B cell (primary cell): ENCODE results near the gene KIAA0319L. TPM values are rescaled to one million over a fixed set of nuclear protein-coding genes. Genes with fewer than 3 reads are reported as not detected.

ENCODE experiments used
- ATAC-seq: fragments of 200-7000 bp; cut with Tn5 transposase; one replicate; pipeline ENCODE4 v1.10.0; 2021; ENCODE audit warnings: low read depth, mild to moderate bottlenecking, moderate number of reproducible peaks, moderate library complexity
- CTCF ChIA-PET: fragments of 350-600 bp; sonication (Branson Sonifier 250); formaldehyde crosslinking; loops from one replicate; lab custom pipeline; 2021; ENCODE audit warnings: antibody characterized with exemption, inconsistent platforms; lab: Charles Lee
- POLR2A ChIA-PET: fragments of 350-600 bp; sonication (Branson Sonifier 250); formaldehyde crosslinking; loops from one replicate; lab custom pipeline; 2021; ENCODE audit warnings: antibody characterized with exemption; lab: Charles Lee
- DNase-seq: peaks from one replicate; pipeline ENCODE4 v3.0.0; 2013
- H2AFZ ChIP-seq: 2 replicates; pipeline ENCODE4 v1.6.1; 2012; ENCODE audit warnings: mild to moderate bottlenecking, low read depth, low read length; ENCODE audit not compliant: insufficient read depth, poor library complexity, severe bottlenecking
- H3K27ac ChIP-seq, 2 donors: 1 replicate in 1 of 2; 2 replicates in 1 of 2; pipeline ENCODE4 v1.5.1; 2012 to 2013; ENCODE audit warnings: low read length in 2 of 2, mild to moderate bottlenecking in 2 of 2, moderate library complexity in 1 of 2
- H3K27me3 ChIP-seq, 4 experiments: fragments of 200-600 bp in 1 of 4; sonication (generic) in 1 of 4; replicated peaks in 1 of 4; 1 replicate in 2 of 4; 2 replicates in 2 of 4; pipeline versions ENCODE4 v1.6.1 to v1.7.0; 2013 to 2016; ENCODE audit warnings: low read length in 3 of 4, mild to moderate bottlenecking in 2 of 4, mixed read lengths in 1 of 4, moderate library complexity in 1 of 4; ENCODE audit not compliant: insufficient read depth in 4 of 4, control insufficient read depth in 3 of 4; ENCODE audit errors: control extremely low read depth in 1 of 4
- H3K36me3 ChIP-seq, 2 experiments: replicated peaks in 1 of 2; 1 replicate in 1 of 2; 2 replicates in 1 of 2; pipeline versions ENCODE4 v1.6.1 to v1.7.1; 2013; ENCODE audit warnings: low read length in 1 of 2; ENCODE audit not compliant: insufficient read depth in 2 of 2, control insufficient read depth in 1 of 2; ENCODE audit errors: control extremely low read depth in 1 of 2, extremely low read depth in 1 of 2
- H3K4me1 ChIP-seq, 2 donors: fragments of 200-600 bp in 1 of 2; sonication (generic) in 1 of 2; 1 replicate in 1 of 2; 2 replicates in 1 of 2; pipeline versions ENCODE4 v1.5.1 to v1.6.1; 2013 to 2017; ENCODE audit warnings: low read length in 2 of 2; ENCODE audit not compliant: control insufficient read depth in 2 of 2, insufficient read depth in 2 of 2
- H3K4me2 ChIP-seq: replicated peaks from 2 replicates; pipeline ENCODE3; 2012; ENCODE audit warnings: mild to moderate bottlenecking, low read depth, low read length; ENCODE audit not compliant: poor library complexity, severe bottlenecking
- H3K4me3 ChIP-seq, 5 experiments: fragments of 200-600 bp in 1 of 5; sonication (generic) in 1 of 5; 1 replicate in 3 of 5; 2 replicates in 2 of 5; pipeline versions ENCODE4 v1.5.1 to v1.7.0; 2011 to 2016; ENCODE audit warnings: low read length in 4 of 5, mild to moderate bottlenecking in 4 of 5, low read depth in 2 of 5, control low read depth in 1 of 5, moderate library complexity in 1 of 5; ENCODE audit not compliant: insufficient read depth in 1 of 5; ENCODE audit errors: control extremely low read depth in 1 of 5, extremely low read depth in 1 of 5
- H3K79me2 ChIP-seq: fragments of 200-600 bp; sonication (generic); one replicate; pipeline ENCODE4 v1.6.0; 2016; ENCODE audit warnings: low read length; ENCODE audit not compliant: control insufficient read depth, insufficient read depth
- H3K9ac ChIP-seq: fragments of 200-600 bp; sonication (generic); 2 replicates; pipeline ENCODE4 v1.6.1; 2017; ENCODE audit warnings: mild to moderate bottlenecking, low read length, moderate library complexity
- H3K9me3 ChIP-seq, 3 donors: one replicate each; pipeline versions ENCODE4 v1.6.1 to v1.7.1; 2013; ENCODE audit warnings: low read length in 2 of 3; ENCODE audit not compliant: control insufficient read depth in 2 of 3, insufficient read depth in 1 of 3; ENCODE audit errors: control extremely low read depth in 1 of 3
- H4K20me1 ChIP-seq: 2 replicates; pipeline ENCODE4 v1.6.0; 2012; ENCODE audit warnings: mild to moderate bottlenecking, low read length; ENCODE audit not compliant: insufficient read depth, control insufficient read depth, poor library complexity, severe bottlenecking
- H3K27ac Mint-ChIP-seq: one replicate; pipeline ENCODE4 v1.8.0; 2021; ENCODE audit warnings: mixed read lengths
- H3K27me3 Mint-ChIP-seq: one replicate; pipeline ENCODE4 v1.8.0; 2021; ENCODE audit warnings: mixed read lengths
- H3K4me1 Mint-ChIP-seq: one replicate; pipeline ENCODE4 v1.8.0; 2021; ENCODE audit warnings: mixed read lengths
- H3K4me3 Mint-ChIP-seq: one replicate; pipeline ENCODE4 v1.8.0; 2021; ENCODE audit warnings: mixed read lengths
- H3K9me3 Mint-ChIP-seq: one replicate; pipeline ENCODE4 v1.8.0; 2022; ENCODE audit warnings: mixed read lengths; ENCODE audit not compliant: insufficient read depth
- EZH2 ChIP-seq: IDR thresholded peaks from 2 replicates; pipeline ENCODE4 v1.6.1; 2012; ENCODE audit warnings: borderline replicate concordance, low read depth, mild to moderate bottlenecking, moderate library complexity, low read length; ENCODE audit not compliant: insufficient read depth, poor library complexity, severe bottlenecking
- WGBS: methylation state at CpG from one replicate; pipeline ENCODE4 v1.1.5; 2013; ENCODE audit warnings: missing lambda C conversion rate; ENCODE audit not compliant: insufficient coverage; 5-methylcytosine and 5-hydroxymethylcytosine counted together
- intact Hi-C: fragments of 100-400 bp; cut with micrococcal nuclease; formaldehyde crosslinking; loops from one replicate; pipeline ENCODE4 v1.10.0; 2022
- polyA plus RNA-seq: library from polyadenylated mRNA; depleted of rRNA; stranded (reverse); fragments of >200 nt; gene quantifications from 2 replicates; pipeline ENCODE4 v1.2.3, GENCODE V29; 2012
- total RNA-seq, 2 donors: library from RNA; stranded (reverse); fragments of 120-200 nt in 1 of 2; gene quantifications; 1 replicate in 1 of 2; 2 replicates in 1 of 2; pipeline versions ENCODE4 v1.2.3 to v1.2.4, GENCODE V29; 2013 to 2022
- TF ChIP-seq, protein P1 (sequence below): fragments of 200-600 bp; IDR thresholded peaks from one replicate; pipeline ENCODE4 v1.8.0; 2022; ENCODE audit warnings: antibody characterized with exemption, mild to moderate bottlenecking

KIAA0319L gene
- total and polyA plus RNA-seq, 2 donors (not counting 1 experiment from before 2014, with no cell fraction given): 35.9 to 78.1 TPM

DNA sequence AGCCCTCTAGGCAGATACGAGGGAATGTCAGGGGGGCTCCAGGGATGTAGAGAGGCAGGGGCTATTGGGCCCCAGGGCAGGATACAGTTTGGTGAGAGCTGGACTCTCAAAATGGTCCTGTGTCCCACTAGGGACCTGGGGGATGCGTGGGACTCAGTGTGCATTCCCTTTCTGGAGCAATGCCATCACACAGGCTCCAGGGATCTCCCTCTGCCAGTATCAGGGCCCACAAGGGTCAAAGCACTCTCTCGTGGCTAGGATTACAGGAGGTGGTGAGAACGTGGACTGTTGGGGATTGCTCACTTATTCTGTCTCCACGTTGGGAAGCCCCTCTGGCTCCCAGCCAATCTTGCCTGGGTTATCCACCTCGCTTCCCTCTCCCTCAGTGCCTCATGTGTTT is 25.8 kb downstream of the KIAA0319L start:
- Mint-ChIP-seq H3K4me1 (peaks cover 6% of the 10 kb centered on the region), H3K27ac (no peak overlapping the region), H3K27me3 (no peaks in the 10 kb centered on the region), H3K4me3 (no peak overlapping the region), H3K9me3 (peaks cover 12% of the 10 kb centered on the region)
- ChIA-PET POLR2A (no interaction called here), CTCF (no interaction called here)
- DNase-seq (no peak), ATAC-seq (no peak)
- Histone ChIP-seq H3K9me3 (peaks cover 4 to 13% (median 11%) of the 10 kb centered on the region in 3 donors), H4K20me1 (peaks cover 16% of the 10 kb centered on the region), H3K27ac (no peak overlapping the region), H3K27me3 (no peaks in the 10 kb centered on the region), H3K4me1 (no peaks in the 10 kb centered on the region), H2AFZ (no peak overlapping the region), H3K4me2 (no peak overlapping the region), H3K79me2 (peaks cover 32% of the 10 kb centered on the region), H3K36me3 (peaks cover 0 to 14% of the 10 kb centered on the region in 2 experiments), H3K4me3 (no peak overlapping the region), H3K9ac (no peak overlapping the region)
- no peak for TF ChIP-seq EZH2
- TF ChIP-seq, protein P1, sequence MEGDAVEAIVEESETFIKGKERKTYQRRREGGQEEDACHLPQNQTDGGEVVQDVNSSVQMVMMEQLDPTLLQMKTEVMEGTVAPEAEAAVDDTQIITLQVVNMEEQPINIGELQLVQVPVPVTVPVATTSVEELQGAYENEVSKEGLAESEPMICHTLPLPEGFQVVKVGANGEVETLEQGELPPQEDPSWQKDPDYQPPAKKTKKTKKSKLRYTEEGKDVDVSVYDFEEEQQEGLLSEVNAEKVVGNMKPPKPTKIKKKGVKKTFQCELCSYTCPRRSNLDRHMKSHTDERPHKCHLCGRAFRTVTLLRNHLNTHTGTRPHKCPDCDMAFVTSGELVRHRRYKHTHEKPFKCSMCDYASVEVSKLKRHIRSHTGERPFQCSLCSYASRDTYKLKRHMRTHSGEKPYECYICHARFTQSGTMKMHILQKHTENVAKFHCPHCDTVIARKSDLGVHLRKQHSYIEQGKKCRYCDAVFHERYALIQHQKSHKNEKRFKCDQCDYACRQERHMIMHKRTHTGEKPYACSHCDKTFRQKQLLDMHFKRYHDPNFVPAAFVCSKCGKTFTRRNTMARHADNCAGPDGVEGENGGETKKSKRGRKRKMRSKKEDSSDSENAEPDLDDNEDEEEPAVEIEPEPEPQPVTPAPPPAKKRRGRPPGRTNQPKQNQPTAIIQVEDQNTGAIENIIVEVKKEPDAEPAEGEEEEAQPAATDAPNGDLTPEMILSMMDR: no peak
- 91% methylated on average over 3 of the region's 6 CpGs for WGBS
- intact Hi-C loops: no loop called here

DNA sequence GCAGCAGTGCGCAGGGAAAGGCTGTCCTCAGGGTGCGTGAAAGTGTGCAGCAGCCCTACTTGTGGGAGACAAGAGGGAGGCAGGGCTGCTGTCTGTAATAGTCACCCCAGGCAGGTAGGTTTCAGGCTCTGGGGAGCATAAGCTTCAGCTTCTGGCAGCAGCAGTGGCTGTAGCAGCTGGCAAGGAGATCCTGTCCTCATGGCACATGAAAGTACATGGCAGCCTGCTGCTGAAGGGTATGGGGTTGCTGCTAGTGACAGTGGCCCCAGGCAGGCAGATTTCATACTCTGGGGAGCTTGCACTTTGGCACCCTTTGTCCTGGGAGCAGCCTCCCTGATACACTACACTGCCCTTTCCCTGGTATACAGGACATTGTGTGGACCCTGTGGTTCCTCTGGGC is 26.3 kb downstream of the KIAA0319L start:
- ATAC-seq (no peak), DNase-seq (no peak)
- peaks cover 12% of the 10 kb centered on the region for H3K9me3 Mint-ChIP-seq
- POLR2A ChIA-PET: no interaction called here
- Histone ChIP-seq H3K4me1 (no peaks in the 10 kb centered on the region), H2AFZ (no peak overlapping the region), H3K27ac (no peak overlapping the region), H3K9ac (no peak overlapping the region), H3K9me3 (peaks cover 4 to 13% (median 11%) of the 10 kb centered on the region in 3 donors), H3K36me3 (peaks cover 0 to 11% of the 10 kb centered on the region in 2 experiments), H3K79me2 (peaks cover 28% of the 10 kb centered on the region), H3K4me3 (no peak overlapping the region), H3K4me2 (no peak overlapping the region), H4K20me1 (peaks cover 16% of the 10 kb centered on the region), H3K27me3 (no peaks in the 10 kb centered on the region)
- no peak for TF ChIP-seq EZH2
- TF ChIP-seq, protein P1: no peak
- intact Hi-C loops: no loop called here
- no peak overlapping the region for H3K27ac Mint-ChIP-seq
- no peaks in the 10 kb centered on the region for H3K27me3 Mint-ChIP-seq
- CTCF ChIA-PET: no interaction called here
- 100% methylated on average over 2 of the region's 2 CpGs for WGBS
- peaks cover 6% of the 10 kb centered on the region for H3K4me1 Mint-ChIP-seq
- no peak overlapping the region for H3K4me3 Mint-ChIP-seq
